GM12875 (cell line): Measurements from ENCODE around the gene MRPL20.

Experiments used
- H3K4me3 ChIP-seq: one replicate; pipeline ENCODE4 v1.5.1; 2011; ENCODE audit warnings: low read depth, low read length, control low read depth
- CTCF ChIP-seq: IDR thresholded peaks from 2 replicates; pipeline ENCODE4 v1.5.1; 2011; ENCODE audit warnings: low read depth, mild to moderate bottlenecking, control low read depth, inconsistent platforms, low read length, moderate library complexity, borderline replicate concordance; ENCODE audit not compliant: insufficient read depth

The MRPL20 gene

GRCh38 chr1:1361982-1362423 is 45.1 kb downstream of the MRPL20 start:
- no peak for TF ChIP-seq CTCF
- H3K4me3 ChIP-seq, result no peak overlapping the region

GRCh38 chr1:1361233-1361981 is 45.7 kb downstream of the MRPL20 start:
- H3K4me3 ChIP-seq, result no peak overlapping the region
- TF ChIP-seq CTCF, result no peak

- no peak for TF ChIP-seq CTCF
- H3K4me3 ChIP-seq, result no peak overlapping the region
Observed at GRCh38 chr1:1360506-1361169, 46.5 kb downstream of the MRPL20 start.

DNA sequence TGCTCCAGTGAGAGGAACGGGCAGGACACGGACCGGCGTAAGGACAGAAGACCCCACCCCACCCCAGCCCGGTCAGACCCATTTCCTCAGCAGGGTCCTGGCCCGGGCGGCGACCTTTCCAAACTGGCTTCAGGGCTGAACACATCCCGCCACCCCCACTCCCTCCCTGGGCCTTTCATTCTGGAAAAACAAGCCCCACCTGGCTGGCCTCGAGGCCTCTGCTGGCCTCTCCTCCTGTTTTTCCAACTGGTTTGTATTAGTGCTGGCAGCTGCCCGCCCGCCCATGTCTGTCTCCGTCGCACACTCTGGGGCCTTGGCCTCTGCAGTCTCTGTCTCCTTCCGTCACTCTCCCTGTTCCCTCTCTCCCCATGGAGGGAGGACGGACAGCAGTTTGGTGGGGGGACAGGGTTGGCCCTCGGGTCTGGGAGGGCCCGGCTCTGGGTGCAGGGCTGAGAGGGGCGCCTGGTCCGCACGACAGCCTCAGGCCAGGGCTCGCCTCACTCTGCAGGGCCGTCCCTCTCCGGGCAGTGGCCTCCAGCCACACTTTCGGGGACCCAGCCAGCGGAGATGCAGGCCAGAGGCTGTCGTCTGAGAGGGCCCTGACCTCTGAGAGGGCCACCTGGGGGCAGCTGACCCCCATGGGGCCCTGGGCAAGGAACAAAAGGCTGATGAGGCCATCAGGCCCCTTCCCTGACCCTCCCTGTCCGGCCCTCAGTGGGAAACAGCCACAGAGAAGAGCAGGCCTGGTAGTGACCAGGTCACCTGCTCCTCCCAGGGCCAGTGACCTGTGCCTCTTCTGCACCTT is 47.2 kb downstream of the MRPL20 start:
- H3K4me3 ChIP-seq, result no peak overlapping the region
- TF ChIP-seq CTCF, result no peak

GRCh38 chr1:1359308-1359663 is 47.8 kb downstream of the MRPL20 start:
- TF ChIP-seq CTCF, result no peak
- no peak overlapping the region for H3K4me3 ChIP-seq

DNA sequence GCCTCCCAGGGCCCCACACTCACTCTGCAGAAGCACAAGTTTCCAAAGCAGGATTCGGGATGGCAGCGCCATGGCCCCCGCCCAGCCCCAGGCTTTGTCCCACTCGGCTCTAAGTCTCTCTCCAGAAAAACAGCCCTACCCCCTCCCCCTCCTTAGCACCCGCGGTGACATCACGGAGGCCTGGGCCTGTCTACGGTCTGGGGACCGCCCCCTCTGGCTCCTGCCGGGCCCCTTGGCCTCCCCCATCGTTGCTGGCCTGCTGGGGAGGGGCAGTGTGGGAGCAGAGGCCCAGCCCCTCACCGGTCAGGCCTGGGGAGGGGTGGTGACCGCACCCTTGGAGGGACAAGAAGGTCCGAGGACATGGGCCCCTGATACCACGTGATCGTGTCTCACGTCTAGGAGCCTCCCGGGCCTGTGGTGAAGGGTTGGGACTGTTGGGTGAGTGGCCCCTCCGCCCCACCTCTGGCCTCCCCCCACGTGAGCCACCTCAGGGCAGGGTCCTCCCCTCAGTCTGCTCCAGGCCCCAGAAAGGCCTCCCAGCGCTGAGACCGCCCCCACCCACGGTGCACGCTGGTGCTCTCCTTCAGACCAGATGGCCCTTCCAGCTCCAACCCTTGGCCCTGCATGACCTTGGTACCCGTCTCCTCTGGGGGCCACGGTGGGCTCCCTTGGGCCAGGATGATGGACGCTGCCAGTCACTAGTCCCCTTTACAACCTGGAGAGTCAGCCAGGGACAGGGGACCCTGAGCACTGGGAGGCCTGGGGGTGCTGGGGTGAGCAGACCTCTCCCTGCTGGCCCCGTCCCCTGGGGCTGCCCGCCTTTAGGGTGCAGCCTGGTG is 48.4 kb downstream of the MRPL20 start, which contains the start of gene MXRA8:
MXRA8 (minus strand) TSS at position 123 of the 839 bp plus-strand sequence; CDS start at position 72, 51 bp downstream.
- TF ChIP-seq CTCF, result no peak

More for the DNA sequence above, 48.4 kb downstream of the MRPL20 start, which contains the start of gene MXRA8:
- no peak within 1 kb of the TSS for H3K4me3 ChIP-seq
